Measurements from ENCODE around the gene UPK3A. TPM values are rescaled to one million over a fixed set of nuclear protein-coding genes. Genes with fewer than 3 reads are reported as not detected.

UPK3A gene
- total and polyA plus RNA-seq, 12 donors, result 0.17 TPM; not detected in 11

GRCh38 chr22:45239681-45240051 lies 45.1 kb upstream of the UPK3A start:
- TF ChIP-seq CTCF (IDR thresholded peaks at IDR 0.05) (no peak), POLR2A (IDR thresholded peaks at IDR 0.05) (no peak)
- no peak overlapping the region for H3K27ac ChIP-seq
- H3K4me1 ChIP-seq (replicated peaks in 1 of 2), result peaks cover 0 to 25% of the 10 kb centered on the region in 2 donors
- intact Hi-C loops (cut with DNase I), result loop anchor here in 1 of 2 donors (10.0 kb wide), 1 partner anchor 75 kb away; the partner anchor contains the start of gene NUP50
- WGBS, 4 donors, result 33 to 58% (median 50%) methylated on average over 3 to 8 of the region's 8 CpGs
- DNase-seq, result no peak
- H3K9me3 ChIP-seq (replicated peaks in 1 of 3), result no peaks in the 10 kb centered on the region
- H3K4me3 ChIP-seq, result peak overlapping the region in 2 of 4 donors; percentile 49 to 85
- no peaks in the 10 kb centered on the region for H3K36me3 ChIP-seq (replicated peaks in 1 of 2)
- H3K27me3 ChIP-seq, result no peaks in the 10 kb centered on the region

DNA sequence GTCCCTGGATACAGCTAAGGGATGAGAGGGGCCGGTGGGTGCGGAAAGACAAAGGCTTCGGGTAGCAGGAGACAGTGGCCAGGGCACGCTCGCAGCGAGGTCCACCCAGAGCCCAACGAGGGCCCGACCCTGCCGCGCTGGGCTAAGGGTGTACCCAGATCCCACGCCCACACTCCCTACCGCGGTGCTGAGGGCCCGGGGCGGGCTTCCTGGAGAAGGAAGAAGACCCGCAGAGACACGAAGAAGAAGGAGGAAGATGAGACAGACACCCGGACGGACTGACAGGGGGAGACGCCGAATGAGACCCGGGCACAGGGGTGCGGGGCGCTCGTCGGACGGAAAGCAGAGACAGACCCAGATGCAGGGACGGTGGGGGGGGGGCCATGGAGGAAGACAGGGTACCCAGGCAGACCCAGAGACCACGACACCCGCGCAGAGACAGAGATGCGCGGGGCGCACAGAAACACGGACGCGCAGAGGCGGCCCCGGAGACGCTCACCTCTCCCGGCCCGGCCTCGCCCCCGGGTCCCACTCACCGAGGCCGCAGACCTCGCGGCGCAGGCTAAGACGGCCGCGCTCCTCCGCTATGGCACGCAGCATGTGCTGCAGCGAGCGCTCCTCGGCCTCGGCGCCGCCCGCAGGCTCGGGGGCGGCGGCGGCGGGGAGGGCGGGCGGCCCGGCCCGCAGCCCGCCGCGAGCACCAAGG lies 44.5 kb upstream of the UPK3A start:
- Histone ChIP-seq H3K4me3 (peak overlapping the region in 3 of 4 donors; percentile 40 to 85 (median 49)), H3K9me3 (replicated peaks in 1 of 3) (no peaks in the 10 kb centered on the region), H3K36me3 (replicated peaks in 1 of 2) (no peaks in the 10 kb centered on the region), H3K27me3 (no peaks in the 10 kb centered on the region), H3K4me1 (replicated peaks in 1 of 2) (peaks cover 0 to 25% of the 10 kb centered on the region in 2 donors), H3K27ac (no peak overlapping the region)
- intact Hi-C loops (cut with DNase I), result loop anchor here in 1 of 2 donors (10.0 kb wide), 1 partner anchor 75 kb away; the partner anchor contains the start of gene NUP50
- DNase-seq, result peak in 1 of 7 donors; percentile 44
- no peak for TF ChIP-seq POLR2A (IDR thresholded peaks at IDR 0.05)
- TF ChIP-seq CTCF (IDR thresholded peaks at IDR 0.05), result no peak
- 1 to 3% (median 2%) methylated on average over 26 to 73 of the region's 73 CpGs for WGBS, 4 donors

GRCh38 chr22:45240810-45241631 lies 43.7 kb upstream of the UPK3A start, which contains the start of gene KIAA0930:
Gene KIAA0930, minus strand, starts transcription at chr22:45240894. Its CDS starts 191 bp downstream, at chr22:45240703.
- intact Hi-C loops (cut with DNase I), result loop anchor here in 1 of 2 donors (10.0 kb wide), 1 partner anchor 76 kb away; the partner anchor contains the start of gene NUP50
- Histone ChIP-seq H3K27ac (peak within 1 kb of the TSS in 1 of 5 donors; percentile 46), H3K36me3 (replicated peaks in 1 of 2) (no peaks in the 10 kb centered on the region), H3K27me3 (no peaks in the 10 kb centered on the region), H3K4me1 (replicated peaks in 1 of 2) (peaks cover 0 to 25% of the 10 kb centered on the region in 2 donors), H3K4me3 (peak within 1 kb of the TSS in 3 of 4 donors; percentile 40 to 85 (median 49)), H3K9me3 (replicated peaks in 1 of 3) (no peaks in the 10 kb centered on the region)
- TF ChIP-seq CTCF (IDR thresholded peaks at IDR 0.05) (no peak), POLR2A (IDR thresholded peaks at IDR 0.05) (no peak)
- WGBS, 4 donors, result 7 to 50% (median 20%) methylated on average over 4 to 61 of the region's 66 CpGs
- peak; percentile 78 to 90 (median 85) for DNase-seq

GRCh38 chr22:45242778-45243191 lies 42.0 kb upstream of the UPK3A start:
- TF ChIP-seq POLR2A (IDR thresholded peaks at IDR 0.05) (no peak), CTCF (IDR thresholded peaks at IDR 0.05) (peak in 3 of 6 experiments; percentile 11 to 14 (median 12))
- DNase-seq, result peak in 1 of 7 donors; percentile 48
- no peaks in the 10 kb centered on the region for H3K36me3 ChIP-seq (replicated peaks in 1 of 2)
- no peak overlapping the region for H3K27ac ChIP-seq
- peaks cover 0 to 29% of the 10 kb centered on the region in 2 donors for H3K4me1 ChIP-seq (replicated peaks in 1 of 2)
- intact Hi-C loops (cut with DNase I), result loop anchor here in 1 of 2 donors (10.0 kb wide), 1 partner anchor 78 kb away; the partner anchor contains the start of gene NUP50
- no peak overlapping the region for H3K4me3 ChIP-seq
- H3K9me3 ChIP-seq (replicated peaks in 1 of 3), result no peaks in the 10 kb centered on the region
- no peaks in the 10 kb centered on the region for H3K27me3 ChIP-seq
- WGBS, 4 donors, result 44 to 73% (median 59%) methylated on average over 7 of the region's 7 CpGs

Measured in adrenal gland (tissue), 12 donors.